ENCODE results near the gene KRT27. TPM values are rescaled to one million over a fixed set of nuclear protein-coding genes. Genes with fewer than 3 reads are reported as not detected.
"Not testable (repeated sequence)": the region's sequence is repeated elsewhere in the genome, so short reads cannot be mapped to it uniquely, and the experiment has no call there.

The KRT27 gene
- total RNA-seq, 2 experiments from 2014 or later, result not detected

DNA sequence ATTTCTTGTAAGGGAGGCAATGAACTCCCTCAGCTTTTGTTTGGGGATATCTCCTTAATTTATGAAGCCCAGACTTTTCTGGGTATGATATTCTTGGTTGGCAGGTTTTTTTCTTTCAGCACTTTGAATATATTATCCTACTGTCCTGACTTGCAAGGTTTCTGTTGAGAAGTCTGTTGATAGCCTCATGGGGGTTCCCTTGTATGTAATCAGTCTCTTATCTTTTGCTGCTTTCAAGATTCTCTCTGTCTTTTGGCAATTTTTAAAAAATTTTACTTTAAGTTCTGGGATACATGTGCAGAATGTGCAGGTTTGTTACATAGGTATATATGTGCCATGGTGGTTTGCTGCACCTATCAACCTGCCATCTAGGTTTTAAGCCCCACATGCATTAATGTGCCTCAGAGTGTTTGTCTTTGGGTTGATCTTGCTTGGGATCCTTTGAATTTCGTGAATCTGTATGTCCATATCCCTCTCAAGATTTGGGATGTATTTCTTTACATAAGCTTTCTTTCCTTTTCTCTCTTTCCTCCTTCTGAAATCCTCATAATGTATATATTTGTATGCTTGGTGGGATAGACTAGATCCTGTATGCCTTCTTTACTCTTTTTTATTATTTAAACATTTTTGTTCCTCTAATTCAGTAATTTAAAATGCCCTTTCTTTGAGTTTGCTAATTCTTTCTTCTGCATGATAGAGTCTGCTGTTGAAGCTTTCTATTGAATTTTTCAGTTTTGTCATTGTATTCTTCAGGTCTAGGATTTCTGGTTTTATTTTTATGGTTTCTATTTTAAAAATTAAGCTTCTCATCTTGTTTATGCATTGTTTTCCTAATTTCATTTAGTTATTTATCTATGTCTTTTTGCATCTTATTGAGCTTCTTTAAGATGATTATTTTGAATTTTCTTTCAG is 22.0 kb downstream of the KRT27 start:
- Mint-ChIP-seq H3K9me3 (ENCODE audit: low read depth) (peaks cover 23% of the 10 kb centered on the region), H3K4me1 (no peaks in the 10 kb centered on the region), H3K27me3 (peaks cover 38% of the 10 kb centered on the region), H3K4me3 (no peak overlapping the region), H3K36me3 (peaks cover 4% of the 10 kb centered on the region), H3K27ac (no peak overlapping the region)
- CTCF ChIA-PET, result interaction anchor here (1.2 kb wide), 2 partner anchors 28 to 142 kb away, joined by 3 read pairs; no protein-coding TSS in a partner anchor
- ATAC-seq (no peak), DNase-seq (no peak)

DNA sequence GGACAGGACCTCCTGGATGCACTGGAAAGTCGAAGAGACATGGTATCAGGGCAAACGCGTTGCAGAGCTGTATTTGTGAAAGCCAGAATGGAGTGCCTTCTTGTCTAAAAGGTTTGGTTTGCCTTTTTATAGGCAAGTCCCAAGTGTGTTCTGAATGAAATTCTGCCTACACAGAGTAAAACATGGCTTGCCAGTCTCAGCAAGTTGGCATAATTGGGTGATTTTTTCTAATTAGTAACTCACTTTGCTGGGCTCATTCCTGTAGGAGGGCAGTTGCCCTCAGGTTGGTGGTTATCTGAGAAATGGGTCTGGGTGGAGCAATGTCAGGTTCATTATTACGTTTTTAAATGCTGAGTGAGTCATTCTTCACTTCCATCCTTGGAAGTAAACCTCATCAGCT is 27.1 kb downstream of the KRT27 start, which contains the start of gene KRT25:
KRT25 (minus strand) TSS at position 101 of the 400 bp plus-strand sequence; CDS start at position 41, 60 bp downstream.
- ATAC-seq (no peak), DNase-seq (no peak)
- CTCF ChIA-PET, result no interaction called here
- Mint-ChIP-seq H3K9me3 (ENCODE audit: low read depth) (peaks cover 9% of the 10 kb centered on the region), H3K27ac (no peak within 1 kb of the TSS), H3K4me3 (no peak within 1 kb of the TSS), H3K27me3 (peaks cover 48% of the 10 kb centered on the region), H3K36me3 (no peaks in the 10 kb centered on the region), H3K4me1 (no peaks in the 10 kb centered on the region)

DNA sequence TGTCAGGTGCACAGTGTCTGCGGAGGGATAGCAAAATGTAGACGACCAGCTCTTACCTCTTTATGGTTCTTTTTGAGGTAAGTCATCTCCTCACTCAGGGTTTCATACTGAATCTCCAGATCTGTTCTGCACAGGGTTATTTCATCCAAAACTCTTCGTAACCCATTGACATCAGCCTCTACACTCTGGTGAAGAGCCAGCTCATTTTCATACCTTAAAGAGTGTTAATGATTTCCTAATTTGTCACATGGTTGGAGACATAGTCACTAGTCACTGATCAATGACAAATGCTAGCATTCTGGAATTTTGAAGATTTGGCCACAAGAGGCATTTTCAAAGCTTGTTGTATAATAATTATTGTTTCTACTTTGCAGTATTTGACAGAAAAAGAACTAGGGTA is 28.5 kb downstream of the KRT27 start:
- Mint-ChIP-seq H3K27me3 (peaks cover 49% of the 10 kb centered on the region), H3K4me1 (no peaks in the 10 kb centered on the region), H3K4me3 (no peak overlapping the region), H3K27ac (no peak overlapping the region), H3K9me3 (ENCODE audit: low read depth) (peaks cover 3% of the 10 kb centered on the region), H3K36me3 (no peaks in the 10 kb centered on the region)
- ATAC-seq (no peak), DNase-seq (no peak)
- CTCF ChIA-PET, result no interaction called here

DNA sequence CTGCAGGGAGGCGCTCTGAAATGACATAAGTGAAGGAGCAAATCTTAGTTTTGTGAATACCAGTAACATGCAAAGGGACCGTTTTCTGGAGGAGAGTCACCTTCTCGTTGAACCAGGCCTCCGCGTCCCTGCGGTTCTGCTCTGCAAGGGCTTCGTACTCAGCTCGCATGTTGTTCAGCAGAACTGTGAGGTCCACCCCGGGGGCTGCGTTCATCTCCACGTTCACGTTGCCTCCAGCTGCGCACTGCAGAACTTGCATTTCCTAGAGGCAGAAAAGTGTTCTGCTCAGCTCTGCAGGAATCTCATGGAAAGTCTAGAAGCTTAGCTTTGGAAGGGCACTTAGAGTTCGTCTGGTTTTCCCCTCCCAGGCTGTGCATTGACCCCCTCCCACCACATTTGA is 31.3 kb downstream of the KRT27 start:
- peaks cover 50% of the 10 kb centered on the region for H3K27me3 Mint-ChIP-seq
- no peak for ATAC-seq
- CTCF ChIA-PET, result no interaction called here

DNA sequence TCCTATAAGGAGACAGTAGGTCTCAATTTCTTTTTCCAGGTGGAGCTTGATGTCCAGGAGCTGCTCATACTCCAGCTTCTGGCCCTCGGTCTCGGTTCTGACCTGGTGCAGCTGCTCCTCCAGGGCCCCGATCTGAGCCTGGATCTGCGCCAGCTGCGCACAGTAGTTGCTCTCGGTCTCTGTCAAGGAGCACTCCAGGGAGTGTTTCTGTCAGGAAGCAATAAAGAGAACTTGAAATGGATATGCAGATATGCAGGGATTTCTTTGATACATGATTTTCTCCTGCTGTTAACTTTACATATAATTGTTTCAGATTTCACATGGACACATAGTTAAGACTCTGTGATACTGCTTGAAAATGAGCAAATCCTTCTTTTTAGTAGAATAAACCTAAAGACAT is 32.0 kb downstream of the KRT27 start:
- H3K9me3 Mint-ChIP-seq (ENCODE audit: low read depth), result no peaks in the 10 kb centered on the region
- no peak overlapping the region for H3K27ac Mint-ChIP-seq
- DNase-seq (no peak), ATAC-seq (no peak)
- CTCF ChIA-PET, result no interaction called here
- no peaks in the 10 kb centered on the region for H3K4me1 Mint-ChIP-seq
- H3K36me3 Mint-ChIP-seq, result no peaks in the 10 kb centered on the region
- H3K4me3 Mint-ChIP-seq, result no peak overlapping the region
- H3K27me3 Mint-ChIP-seq, result peaks cover 49% of the 10 kb centered on the region

More for the DNA sequence above, 31.3 kb downstream of the KRT27 start:
- H3K27ac Mint-ChIP-seq, result no peak overlapping the region
- H3K4me3 Mint-ChIP-seq, result no peak overlapping the region
- no peaks in the 10 kb centered on the region for H3K4me1 Mint-ChIP-seq
- H3K9me3 Mint-ChIP-seq (ENCODE audit: low read depth), result no peaks in the 10 kb centered on the region
- no peaks in the 10 kb centered on the region for H3K36me3 Mint-ChIP-seq
- no peak for DNase-seq

DNA sequence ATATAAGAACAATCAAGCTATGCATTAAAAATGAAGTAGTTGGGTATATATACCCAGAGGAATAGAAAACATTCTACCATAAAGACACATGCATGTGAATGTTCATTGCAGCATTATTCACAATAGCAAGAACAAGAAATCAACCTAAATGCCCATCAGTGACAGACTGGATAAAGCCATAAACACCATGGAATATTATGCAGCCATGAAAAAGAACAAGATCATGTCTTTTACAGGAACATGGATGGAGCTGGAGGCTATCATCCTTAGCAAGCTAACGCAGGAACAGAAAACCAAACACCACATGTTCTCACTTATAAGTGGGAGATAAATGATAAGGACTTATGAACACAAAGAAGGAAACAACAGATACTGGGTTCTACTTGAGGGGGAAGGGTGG is 33.7 kb downstream of the KRT27 start:
- ATAC-seq; H3K9me3 Mint-ChIP-seq (ENCODE audit: low read depth); H3K36me3 Mint-ChIP-seq; H3K4me1 Mint-ChIP-seq; H3K27ac Mint-ChIP-seq; CTCF ChIA-PET; H3K4me3 Mint-ChIP-seq; DNase-seq: not testable (repeated sequence)
- peaks cover 57% of the 10 kb centered on the region for H3K27me3 Mint-ChIP-seq

DNA sequence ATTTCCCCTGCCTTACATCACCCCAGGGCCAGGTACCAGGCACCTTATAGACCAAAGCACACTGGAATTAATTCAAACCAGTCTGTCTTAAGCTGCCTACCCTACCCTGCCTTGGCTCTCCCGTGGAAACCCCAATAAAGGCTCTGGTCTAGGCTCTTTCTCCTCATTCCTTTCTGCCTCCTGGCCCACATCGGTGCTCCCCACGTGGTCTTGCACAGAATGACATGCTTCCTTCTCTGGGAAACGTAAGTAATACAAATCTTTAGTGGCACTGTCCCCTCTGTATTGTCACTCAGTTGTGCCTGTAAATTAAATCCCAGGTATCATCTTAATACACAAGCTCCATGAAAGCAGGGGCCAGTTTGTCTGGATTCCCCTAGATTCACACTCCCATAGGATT is 43.8 kb downstream of the KRT27 start:
- Mint-ChIP-seq H3K9me3 (ENCODE audit: low read depth) (peaks cover 3% of the 10 kb centered on the region), H3K4me1 (no peaks in the 10 kb centered on the region), H3K27ac (no peak overlapping the region), H3K27me3 (peaks cover 51% of the 10 kb centered on the region), H3K4me3 (no peak overlapping the region), H3K36me3 (peaks cover 2% of the 10 kb centered on the region)
- no peak for ATAC-seq
- DNase-seq, result no peak
- CTCF ChIA-PET, result no interaction called here

DNA sequence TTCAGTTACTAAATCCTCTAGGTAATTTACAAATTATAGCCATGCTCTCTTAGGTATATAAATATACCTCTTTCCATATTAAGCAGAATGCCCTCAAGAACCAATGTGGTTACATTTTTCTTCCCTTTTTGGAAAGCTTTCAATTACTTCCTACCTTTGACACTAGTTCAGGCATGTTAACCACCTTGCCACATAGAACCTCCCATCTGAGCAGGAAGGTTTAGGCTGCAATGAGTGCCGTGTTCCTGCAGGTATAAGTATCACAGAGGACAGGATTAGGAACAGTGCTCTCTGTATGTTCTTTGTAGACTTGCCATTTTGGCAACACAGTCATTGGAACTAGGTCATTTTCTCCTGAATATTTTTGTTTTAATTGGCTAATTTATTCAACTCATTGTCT is 47.3 kb downstream of the KRT27 start:
- Mint-ChIP-seq H3K27ac (no peak overlapping the region), H3K4me1 (no peaks in the 10 kb centered on the region), H3K36me3 (no peaks in the 10 kb centered on the region), H3K4me3 (no peak overlapping the region), H3K9me3 (ENCODE audit: low read depth) (no peaks in the 10 kb centered on the region), H3K27me3 (peaks cover 44% of the 10 kb centered on the region)
- DNase-seq (no peak), ATAC-seq (no peak)
- CTCF ChIA-PET, result no interaction called here

DNA sequence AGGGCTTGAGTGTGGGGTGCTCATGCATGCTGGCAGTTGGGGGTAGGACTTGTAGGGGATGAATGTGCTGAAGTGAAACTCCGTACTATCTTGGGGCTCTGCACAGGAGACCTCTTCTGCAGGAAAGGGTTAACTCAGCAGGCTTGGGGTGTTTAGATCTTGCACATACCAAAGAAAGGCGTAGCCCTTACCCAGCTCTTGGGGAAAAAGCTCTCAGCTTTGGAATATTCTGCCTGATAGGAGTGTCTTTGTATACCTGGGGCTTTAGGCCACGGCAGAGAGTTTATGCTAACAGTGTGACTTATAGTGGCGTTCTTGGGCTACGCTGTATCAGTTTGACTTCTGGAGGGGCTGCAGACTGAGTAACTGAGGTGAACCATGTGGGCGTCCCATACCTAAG is 48.3 kb downstream of the KRT27 start:
- Mint-ChIP-seq H3K27me3 (peaks cover 40% of the 10 kb centered on the region), H3K9me3 (ENCODE audit: low read depth) (no peaks in the 10 kb centered on the region), H3K27ac (no peak overlapping the region), H3K4me3 (no peak overlapping the region), H3K36me3 (no peaks in the 10 kb centered on the region), H3K4me1 (no peaks in the 10 kb centered on the region)
- ATAC-seq (no peak), DNase-seq (no peak)
- CTCF ChIA-PET, result no interaction called here

DNA sequence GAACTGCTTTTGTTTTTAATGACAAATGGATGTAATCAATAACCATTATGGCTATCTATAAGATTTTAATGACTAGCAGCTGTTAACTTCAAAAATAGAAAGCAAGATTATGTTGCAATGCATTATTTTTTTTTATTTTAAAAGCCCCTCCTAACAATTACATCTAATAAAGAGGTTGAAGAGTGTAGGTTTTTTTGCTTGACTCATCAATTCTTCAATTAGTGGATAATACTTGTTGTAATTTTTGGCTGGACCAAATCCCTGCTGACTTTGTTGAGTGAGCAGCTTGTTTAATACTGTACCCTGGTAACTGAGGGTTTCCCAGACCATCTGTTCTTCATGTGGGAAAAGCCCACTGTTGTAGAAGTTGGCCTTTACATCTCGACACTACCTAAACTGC is 51.4 kb downstream of the KRT27 start:
- DNase-seq, result no peak
- no peak overlapping the region for H3K4me3 Mint-ChIP-seq
- no peaks in the 10 kb centered on the region for H3K4me1 Mint-ChIP-seq
- ATAC-seq, result no peak
- H3K27me3 Mint-ChIP-seq, result peaks cover 35% of the 10 kb centered on the region
- no peaks in the 10 kb centered on the region for H3K9me3 Mint-ChIP-seq (ENCODE audit: low read depth)
- CTCF ChIA-PET, result interaction anchor here (0.7 kb wide), 1 partner anchor 40 kb away, joined by 3 read pairs; no protein-coding TSS in a partner anchor
- H3K27ac Mint-ChIP-seq, result no peak overlapping the region
- no peaks in the 10 kb centered on the region for H3K36me3 Mint-ChIP-seq

DNA sequence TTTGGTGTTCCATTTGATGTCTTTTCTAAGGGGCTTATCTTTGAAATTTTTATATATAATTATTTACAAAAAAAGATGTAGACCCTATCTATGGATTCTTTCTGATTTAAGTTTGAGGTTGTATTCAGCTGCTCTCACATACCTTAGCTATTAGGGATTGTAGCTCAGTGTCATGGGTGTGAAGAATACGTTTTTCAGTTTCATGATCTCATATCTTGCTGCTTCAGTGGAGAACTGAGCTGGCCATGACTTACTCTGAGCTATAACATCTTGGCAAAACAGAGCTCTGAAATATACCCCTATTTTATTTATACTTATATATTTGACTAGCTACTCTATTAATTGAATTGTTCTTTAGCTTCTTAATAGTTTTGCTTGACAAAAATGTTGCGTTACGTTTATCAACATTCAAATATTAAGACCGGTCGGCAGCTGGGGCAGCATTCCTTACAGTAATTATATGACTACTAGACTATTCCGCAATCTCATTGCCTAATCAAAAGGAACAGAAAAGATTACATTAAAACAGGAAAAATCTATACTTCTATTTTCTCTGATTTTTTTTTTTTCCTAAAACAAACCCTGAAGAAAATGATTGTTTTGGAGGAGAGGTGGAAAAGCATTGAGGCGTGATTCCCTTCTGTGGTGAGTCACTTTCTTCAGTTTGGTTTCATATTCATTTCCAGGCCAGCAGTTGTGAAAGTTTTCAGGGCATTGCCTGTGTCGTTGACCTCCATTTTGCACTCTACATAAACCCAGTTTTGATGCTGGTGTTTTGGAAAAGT is 54.7 kb downstream of the KRT27 start:
- CTCF ChIA-PET, result no interaction called here
- H3K36me3 Mint-ChIP-seq, result no peaks in the 10 kb centered on the region
- H3K4me3 Mint-ChIP-seq, result no peak overlapping the region
- H3K9me3 Mint-ChIP-seq (ENCODE audit: low read depth), result no peaks in the 10 kb centered on the region
- H3K4me1 Mint-ChIP-seq, result no peaks in the 10 kb centered on the region
- DNase-seq (no peak), ATAC-seq (no peak)
- no peak overlapping the region for H3K27ac Mint-ChIP-seq
- H3K27me3 Mint-ChIP-seq, result peaks cover 44% of the 10 kb centered on the region

DNA sequence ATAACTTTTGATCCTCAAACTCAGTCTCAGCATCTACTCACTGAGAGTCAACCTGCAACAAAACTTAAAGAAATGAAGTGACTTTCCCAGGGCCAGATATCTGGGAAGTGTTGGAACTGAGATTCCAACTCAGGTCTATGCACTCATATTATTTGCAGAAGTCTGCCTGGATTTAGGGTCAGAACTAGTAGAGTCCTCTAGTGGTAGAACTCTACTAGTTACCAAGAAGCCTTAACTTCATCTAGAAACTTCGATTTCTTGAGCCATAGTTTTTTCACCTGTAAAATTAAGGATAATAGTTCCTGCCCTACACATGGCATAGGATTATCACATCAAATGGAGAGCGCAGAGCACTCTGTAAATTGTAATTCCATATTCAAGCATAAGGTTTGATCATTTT is 55.4 kb downstream of the KRT27 start:
- ATAC-seq, result no peak
- no peak for DNase-seq
- Mint-ChIP-seq H3K27me3 (peaks cover 44% of the 10 kb centered on the region), H3K27ac (no peak overlapping the region), H3K9me3 (ENCODE audit: low read depth) (no peaks in the 10 kb centered on the region), H3K4me1 (no peaks in the 10 kb centered on the region), H3K4me3 (no peak overlapping the region), H3K36me3 (no peaks in the 10 kb centered on the region)
- CTCF ChIA-PET, result no interaction called here
